Amniotic epithelial cell (primary cell): ENCODE measurements around the gene PDLIM3.
A peak's percentile ranks its signal among the peaks of the same experiment; 100 is the strongest.
"Not testable (repeated sequence)": the region's sequence is repeated elsewhere in the genome, so short reads cannot be mapped to it uniquely, and the experiment has no call there.

Source experiments
- DNase-seq: peaks from one replicate; pipeline ENCODE4 v3.0.0-alpha.2; 2010; ENCODE audit warnings: low read depth

Gene PDLIM3, protein sequence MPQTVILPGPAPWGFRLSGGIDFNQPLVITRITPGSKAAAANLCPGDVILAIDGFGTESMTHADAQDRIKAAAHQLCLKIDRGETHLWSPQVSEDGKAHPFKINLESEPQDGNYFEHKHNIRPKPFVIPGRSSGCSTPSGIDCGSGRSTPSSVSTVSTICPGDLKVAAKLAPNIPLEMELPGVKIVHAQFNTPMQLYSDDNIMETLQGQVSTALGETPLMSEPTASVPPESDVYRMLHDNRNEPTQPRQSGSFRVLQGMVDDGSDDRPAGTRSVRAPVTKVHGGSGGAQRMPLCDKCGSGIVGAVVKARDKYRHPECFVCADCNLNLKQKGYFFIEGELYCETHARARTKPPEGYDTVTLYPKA

DNA sequence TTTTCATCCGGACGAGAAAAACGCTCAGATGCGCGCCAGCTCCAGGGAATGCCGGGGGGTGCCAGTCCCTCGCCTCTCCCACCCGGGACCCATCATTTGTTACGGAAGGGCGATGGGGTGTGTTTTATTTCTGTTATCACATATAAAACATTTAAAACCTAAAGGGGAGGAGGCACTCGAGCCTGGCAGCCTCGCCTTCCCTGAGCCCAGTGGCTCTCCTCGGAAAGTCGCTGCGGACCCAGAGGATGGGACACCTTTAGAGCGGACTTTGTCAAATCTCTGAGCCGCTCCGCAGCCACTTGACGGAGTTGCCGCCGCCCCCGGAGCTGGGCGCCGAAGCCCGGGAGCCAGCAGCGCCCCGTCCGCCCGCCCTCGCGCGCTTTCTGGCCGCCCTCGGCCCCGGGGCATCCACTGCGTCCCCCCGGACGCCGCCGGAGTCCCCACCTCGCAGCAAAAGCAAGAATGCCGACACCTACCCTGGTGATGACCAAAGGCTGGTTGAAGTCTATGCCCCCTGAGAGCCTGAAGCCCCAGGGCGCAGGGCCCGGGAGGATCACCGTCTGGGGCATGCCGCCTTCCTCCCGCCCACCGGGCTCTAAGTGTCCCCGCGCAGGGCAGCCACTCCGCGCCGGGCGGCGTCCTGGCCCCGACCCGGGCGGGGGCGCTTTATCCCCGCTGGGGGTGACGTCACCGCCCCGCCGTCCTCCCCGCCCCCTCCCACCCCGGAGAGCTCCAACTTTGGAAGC is at the start of gene PDLIM3:
Gene PDLIM3 (minus strand): TSS at position 642 of the 746 bp plus-strand sequence. CDS start 73 bp downstream, at position 569.
- DNase-seq: no peak

DNA sequence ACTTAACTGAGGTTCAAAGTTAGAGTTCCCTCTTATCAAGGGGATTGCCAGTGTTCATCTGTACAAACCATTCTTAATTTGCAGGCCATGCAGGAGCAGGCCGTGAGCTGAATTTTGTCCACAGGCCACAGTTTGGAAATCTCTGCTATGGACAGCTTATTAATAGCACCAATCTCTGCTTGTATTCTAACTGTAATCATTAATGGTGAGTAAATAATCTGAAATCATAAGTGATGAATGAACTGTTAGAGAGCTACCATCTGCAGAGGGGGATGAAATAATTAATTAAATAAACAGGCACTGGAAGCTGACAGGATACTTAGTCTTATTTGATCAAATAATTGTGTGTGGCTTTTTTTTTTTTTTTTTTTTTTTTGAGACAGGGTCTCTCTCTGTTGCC is 48.5 kb upstream of the PDLIM3 start:
- DNase-seq: no peak

DNA sequence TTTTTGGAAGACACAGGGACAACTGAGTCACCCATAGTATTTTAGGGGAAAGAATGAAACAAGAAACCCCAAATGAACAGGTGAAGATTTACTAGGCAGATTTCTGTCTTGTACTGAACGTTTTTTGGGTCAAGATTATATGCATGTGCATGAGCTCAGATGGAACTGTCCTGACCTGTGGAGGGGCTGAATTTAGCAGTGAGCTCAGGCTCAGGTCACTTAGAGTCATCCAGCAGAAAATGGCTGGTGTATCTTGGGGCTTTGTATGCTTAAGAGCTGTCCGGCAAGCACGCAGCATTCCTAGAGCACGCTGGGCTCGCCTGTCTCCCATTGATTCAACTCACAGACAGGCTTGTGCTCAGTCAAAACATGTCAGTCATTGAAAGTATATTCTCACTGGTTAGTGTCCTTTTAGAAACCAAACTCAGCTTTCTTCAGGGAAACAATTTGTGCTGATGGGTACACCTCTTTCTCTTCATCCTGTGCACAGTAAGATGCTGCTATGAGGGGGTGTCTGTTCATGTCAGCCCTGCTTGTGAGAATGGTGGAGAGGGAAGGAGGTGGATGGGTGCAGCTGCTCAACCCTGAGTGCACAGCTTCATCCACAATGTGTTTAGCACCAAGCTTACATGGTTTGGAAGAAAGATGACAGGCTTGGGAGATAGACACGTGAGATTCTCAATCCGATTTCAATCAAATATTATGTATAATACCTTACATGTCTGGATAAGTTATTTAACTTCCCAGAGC is 47.5 kb upstream of the PDLIM3 start:
- DNase-seq: no peak

DNA sequence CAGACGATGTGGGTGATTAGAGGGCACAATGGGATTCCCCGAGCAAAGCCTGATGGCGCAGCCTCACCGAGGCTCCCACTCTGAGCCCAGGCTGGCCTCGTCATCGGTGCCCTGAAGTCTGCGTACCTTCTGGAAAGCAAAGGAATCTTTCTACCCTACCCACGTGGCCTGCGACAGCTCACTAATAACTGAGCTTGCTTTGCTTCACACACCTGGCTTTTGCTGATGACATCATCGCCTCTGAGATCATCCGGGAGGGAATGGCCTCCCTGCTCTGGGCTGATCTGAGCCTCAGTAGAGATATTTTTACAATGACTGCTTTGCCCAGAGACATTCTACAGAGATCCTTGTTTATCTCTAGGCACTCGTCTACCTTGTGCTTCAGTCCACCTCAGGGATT is 45.4 kb upstream of the PDLIM3 start:
- DNase-seq: peak; percentile 32

DNA sequence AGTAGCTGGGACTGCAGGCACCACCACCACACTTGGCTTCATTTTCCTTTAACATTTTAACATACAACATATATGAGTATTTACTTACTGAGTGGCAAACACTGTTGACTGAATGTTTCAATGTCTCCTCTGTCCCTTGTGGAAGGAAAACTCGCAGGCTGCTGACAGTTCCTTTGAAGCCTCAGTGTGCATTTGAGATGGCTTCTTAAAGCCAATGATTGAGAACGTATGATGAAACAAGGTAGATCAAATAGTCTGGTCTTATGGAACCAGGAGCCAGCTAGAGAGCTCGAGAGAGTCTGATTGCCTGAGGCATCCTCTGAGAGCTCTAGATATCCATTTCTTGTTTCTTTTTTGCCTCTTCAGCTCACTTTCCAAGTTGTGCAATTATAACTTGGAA is 43.0 kb upstream of the PDLIM3 start:
- no peak for DNase-seq

DNA sequence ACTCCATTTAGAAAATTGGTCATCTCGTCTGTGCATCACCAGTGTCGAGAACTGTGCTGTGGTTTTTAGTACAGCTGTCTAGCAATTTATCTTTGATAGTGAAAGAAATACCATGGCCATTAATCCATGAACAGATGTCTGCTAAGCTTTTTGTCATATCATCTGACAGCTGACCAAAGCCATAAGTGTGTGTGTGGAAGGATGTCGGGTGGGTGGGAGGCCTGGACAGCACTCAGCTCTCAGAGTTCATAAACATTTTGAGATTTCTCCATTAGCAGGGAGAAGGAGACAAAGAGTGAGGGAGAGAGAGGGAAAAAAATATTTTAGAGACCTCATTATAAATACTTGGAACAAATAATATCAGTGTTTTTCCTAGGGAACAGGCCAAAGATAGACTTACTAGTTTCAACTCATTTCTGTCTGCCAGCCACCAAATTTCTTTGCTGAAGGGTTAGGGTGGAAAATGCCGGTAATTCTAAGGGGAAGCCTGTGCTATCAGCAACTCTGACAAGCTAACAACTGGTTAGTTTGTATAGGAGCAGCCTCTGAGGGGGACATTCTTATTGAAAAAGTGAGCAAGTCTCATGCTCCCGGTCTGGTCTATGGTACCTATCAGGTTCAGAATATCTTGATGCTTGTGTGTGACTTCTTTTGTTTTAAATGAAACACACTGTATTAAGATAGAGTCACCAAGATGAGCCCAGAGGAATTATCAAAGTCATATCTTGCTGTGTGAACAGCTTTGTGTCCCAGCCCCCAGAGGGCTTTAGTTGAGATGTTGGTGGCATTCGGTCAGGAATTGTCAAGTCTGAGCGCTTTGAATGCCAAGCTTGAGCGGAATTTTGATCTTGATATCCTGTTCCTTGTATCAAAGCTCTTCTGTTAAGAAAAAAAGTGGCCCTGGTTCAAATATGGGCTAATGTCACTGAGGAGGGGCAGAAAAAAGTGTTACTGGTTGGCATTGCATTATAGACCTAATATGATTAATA is 41.9 kb upstream of the PDLIM3 start:
- DNase-seq: peak; percentile 84

DNA sequence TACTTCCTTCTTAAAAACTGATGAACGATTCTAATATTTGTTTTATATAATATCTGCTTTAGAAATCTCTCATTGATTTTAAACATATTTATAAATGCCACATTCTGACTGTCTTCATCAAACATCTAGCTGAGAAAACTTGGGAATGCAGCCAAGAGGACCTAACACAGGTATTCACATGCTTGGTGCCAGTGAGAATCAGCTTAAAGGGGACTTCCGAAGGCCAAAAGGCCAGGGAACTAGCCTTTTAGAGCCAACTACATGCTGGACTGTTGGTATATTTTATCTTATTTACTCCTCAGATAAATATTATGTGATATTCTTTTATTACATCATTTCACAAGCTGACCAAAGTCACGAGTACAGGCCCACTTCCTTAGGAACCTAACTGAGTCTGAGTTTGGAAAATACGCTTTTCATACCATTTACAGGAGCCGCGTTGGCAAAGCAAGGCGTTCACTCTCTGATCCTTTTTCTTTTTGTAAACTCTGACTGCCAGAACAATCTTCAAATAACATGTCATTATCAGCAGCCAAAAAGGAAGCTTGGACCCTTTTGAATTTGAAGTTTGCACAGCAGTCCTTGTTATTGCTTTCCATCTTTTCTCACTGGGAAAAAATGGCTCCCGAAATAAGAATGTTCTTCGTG is 41.1 kb upstream of the PDLIM3 start:
- no peak for DNase-seq

DNA sequence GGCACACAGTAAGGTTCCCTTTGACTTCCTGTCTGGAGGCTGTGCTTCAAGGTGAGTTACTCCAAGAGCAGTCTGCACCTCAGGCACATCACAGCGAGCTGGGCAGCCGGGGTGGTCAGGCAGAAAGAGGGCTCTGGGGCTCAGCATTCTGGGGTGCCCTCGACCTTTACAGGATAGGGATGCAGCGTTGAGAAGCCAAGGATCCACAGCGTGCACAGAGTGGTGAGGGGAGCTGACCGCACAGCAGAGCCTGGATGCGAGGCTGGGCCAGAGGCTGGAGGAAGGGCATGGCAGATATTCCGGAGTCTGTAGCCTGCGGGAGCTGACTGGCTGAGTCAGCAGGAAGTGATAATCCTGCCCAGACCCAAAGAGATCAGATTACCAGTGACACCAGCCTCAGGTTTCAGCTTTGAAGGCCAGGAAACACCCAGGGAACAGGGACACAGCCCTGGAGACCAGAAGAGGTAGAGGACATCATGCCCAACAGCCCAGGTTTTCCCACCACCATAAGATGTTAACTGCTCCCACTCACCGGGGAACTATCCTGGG is 38.4 kb upstream of the PDLIM3 start:
- DNase-seq: peak; percentile 88

DNA sequence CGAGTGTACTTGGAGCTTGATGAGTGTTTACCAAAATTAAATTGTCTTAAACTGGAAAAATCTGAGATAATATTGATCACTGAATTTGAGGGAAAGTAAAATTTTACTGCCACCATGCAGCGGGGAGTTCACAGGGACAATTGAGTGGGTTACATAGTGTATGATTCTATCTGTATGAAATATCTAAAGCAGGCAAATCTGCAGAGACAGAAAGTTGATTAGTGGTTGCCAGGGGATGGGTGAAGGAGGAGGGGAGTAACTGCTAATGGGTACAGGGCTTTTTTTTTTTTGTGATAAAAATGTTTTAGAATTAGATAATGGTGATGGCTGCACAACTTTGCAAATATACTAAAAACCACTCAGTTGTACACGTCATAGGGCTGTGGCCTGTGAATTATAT is 35.4 kb upstream of the PDLIM3 start:
- DNase-seq: no peak

DNA sequence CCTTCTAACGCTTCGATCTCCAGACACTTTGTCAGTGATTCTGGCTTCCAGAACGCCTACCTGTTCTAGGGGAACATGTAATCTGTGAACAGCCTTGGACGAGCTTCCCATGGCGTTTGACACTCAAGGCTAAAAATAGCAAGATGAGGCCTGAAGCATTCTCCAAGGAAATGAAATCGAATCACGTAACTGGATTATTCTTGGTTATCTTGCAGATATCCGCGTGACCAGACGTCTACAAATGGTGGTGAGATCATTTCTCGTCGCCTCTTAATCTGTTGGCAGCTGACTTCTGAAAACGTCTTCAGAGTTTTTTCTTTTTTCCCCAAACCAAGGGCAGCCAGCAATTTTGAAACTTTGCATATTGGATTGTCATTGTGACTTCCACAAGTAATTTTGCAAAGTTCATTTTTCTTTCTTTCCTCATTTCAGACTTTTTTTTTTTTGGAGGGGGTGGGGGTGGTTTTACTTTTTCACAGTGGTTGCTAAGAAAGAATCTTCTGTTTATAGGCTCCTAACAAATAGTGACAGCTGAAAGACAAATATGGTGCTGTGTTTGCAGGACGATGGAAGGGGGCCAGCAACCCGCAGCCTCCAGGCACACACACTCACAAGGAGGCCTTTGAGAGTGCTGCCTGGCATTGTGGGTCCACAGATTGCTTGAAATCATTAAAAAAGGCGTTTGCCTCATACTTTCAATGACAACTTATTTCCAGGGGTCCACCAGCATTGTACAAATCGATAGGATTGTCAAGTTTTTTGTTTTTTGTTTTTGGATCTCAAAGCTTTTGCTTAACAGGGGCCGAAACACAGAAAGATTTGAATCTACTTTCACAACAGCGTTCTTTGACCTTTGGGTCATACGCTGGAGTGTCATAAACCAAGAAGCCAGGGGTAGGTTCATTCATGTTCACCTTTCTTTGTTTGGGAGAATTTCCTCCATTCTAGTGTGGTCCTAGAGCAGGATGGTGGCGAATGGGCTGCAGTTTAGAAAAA is 32.4 kb upstream of the PDLIM3 start:
- DNase-seq: peak; percentile 94

DNA sequence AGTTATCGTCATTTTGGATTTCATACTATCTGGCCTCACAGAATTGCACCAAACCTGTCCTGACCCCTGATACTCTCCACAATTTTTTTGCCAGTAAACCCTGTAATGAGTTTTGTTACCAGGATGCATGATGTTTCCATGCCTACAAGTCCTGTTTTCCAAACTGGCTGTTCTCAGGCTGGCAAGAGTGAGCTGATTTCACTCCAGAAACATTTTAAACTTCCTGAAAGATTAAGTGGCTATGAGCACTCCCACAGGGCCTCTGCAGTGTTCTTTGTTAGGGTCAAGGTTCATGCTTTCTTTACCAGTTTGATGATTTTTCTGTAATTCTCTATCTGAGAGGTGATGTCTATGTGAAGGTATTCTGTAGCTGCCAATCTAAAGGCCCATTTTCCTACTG is 31.7 kb upstream of the PDLIM3 start:
- peak; percentile 97 for DNase-seq

DNA sequence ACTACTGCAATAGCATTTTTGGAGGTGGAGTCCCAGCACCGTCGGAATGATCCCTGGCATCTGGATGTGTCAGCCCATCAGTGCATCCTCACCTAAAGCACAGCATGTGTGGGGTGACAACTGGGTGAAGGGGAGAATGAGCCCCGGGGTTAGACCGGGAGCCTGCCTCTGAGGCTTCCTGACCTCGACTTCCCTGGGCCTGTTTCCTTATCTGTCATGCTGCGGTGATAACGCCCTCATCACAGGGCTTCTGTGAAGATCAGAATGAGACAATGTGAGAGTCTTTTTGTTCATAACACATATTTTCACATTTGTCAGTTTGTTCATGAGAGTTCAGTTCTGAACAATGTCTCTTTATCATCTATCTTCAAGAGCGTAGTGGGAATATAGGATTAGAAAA is 31.1 kb upstream of the PDLIM3 start:
- peak; percentile 63 for DNase-seq

DNA sequence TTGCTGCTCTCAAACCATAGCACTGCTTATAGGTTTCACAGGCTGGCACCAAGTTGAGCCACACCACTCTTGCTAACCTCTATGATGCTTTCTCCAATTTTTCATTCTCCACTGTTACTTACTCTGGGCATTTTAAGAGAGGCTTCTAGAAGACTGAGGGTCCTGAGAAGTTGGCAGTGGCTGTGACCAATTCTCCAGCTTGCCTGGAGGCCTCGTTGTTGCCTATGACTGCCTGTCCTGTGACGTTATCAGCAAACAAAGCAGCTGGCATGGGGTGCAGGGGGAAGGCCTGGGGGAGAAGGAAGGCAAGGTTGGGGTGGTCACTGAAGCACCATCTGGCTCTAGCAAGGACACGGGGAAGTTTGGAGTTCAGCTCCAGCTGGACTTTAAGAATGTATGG is 30.4 kb upstream of the PDLIM3 start:
- DNase-seq: no peak

DNA sequence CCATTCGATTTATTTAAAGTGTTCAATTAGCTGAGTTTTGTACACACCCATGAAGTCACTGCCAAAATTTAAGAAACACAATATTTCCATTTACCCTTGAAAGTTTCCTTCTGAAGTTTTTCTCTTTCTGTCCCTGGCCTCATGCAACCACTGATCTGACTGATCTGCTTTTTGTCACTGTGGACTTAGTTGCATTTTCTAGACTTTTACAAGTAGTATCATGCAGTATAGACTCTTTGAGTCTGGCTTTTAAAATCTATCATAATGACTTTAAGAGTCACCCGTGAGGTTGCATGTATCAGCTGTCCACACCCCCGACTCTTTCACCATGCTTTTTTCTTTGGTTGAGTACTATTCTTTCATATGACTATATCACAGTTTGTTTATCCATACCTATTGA is 29.0 kb upstream of the PDLIM3 start:
- no peak for DNase-seq

DNA sequence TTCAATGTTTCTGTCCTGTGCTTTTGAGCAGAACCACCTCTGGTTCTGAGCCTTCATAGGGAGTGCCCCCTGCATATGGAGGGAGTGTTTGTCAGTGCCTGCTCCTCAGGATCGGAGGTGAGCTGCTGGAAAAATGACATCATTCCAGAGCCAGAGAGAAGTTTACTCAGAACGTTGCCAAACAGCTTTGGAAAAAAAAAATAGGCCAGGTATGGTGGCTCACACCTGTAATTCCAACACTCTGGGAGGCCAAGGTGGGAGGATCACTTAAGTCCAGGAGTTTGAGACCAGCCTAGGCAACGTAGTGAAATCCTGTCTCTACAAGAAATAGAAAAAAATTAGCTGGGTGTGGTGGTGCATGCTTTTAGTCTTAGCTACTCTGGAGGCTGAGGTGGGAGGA is 27.2 kb upstream of the PDLIM3 start:
- DNase-seq: no peak

DNA sequence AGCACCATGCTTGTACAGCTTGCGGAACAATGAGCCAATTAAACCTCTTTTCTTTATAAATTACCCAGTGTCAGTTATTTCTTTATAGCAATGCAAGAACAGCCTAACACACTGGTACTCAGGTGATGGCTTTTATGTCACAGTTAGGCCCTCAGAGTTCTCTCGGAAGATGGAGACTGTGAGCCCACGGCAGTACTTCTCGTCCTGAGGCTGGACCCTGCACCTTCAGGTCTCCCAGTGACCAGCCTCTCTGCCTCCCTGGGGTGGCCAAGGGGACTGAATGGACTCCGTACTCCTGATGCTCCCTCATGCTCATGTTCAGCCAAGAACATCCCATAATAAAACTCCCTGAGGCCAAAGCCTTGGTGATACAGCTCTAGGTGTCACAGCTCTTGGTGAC is 25.0 kb upstream of the PDLIM3 start:
- no peak for DNase-seq

DNA sequence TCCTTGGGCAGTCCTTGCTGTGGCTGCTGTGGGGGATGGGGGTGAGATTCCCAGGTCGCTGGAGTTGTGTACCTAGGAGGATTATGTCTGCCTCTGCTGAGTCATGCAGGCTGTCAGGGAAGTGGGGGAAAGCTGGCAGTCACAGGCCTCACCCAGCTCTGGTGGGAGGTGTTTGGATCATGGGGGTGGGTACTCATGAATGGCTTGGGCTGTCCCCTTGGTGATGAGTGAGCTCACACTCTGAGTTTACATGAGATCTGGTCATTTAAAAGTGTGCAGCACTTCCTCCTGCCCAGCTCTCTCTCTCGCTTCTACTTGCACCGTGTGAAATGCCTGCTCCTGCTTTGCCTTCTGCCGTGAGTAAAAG is 24.6 kb upstream of the PDLIM3 start:
- DNase-seq: peak; percentile 83

DNA sequence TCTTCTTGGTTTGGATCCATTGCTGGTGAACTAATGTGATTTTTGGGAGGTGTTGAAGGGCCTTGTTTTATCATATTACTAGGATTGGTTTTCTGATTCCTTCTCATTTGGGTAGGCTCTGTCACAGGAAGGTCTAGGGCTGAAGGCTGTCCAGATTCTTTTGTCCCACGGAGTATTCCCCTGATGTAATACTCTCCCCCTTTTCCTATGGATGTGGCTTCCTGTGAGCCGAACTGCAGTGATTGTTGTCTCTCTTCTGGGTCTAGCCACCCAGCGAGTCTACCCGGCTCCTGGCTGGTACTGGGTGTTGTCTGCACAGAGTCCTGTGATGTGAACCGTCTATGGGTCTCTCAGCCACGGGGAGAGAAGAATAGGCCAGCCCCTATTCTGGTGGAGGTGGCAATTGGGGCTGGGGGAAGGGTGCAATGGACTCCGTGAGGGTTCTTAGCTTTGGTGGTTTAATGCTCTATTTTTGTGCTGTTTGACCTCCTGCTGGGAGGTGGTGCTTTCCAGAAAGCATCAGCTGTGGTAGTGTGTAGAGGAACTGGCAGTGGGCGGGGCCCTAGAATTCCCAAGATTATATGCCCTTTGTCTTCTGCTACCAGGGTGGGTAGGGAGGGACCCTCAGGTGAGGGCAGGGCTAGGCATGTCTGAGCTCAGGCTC is 24.1 kb upstream of the PDLIM3 start:
- DNase-seq: not testable (repeated sequence)
